Measurements from ENCODE around the gene ADAT1.
A peak's percentile ranks its signal among the peaks of the same experiment; 100 is the strongest.

The ADAT1 gene

GRCh38 chr16:75576384-75576811 is 46.7 kb downstream of the ADAT1 start:
- DNase-seq (ENCODE audit: extremely low read depth in 1 of 2, low read depth in 1 of 2): no peak

DNA sequence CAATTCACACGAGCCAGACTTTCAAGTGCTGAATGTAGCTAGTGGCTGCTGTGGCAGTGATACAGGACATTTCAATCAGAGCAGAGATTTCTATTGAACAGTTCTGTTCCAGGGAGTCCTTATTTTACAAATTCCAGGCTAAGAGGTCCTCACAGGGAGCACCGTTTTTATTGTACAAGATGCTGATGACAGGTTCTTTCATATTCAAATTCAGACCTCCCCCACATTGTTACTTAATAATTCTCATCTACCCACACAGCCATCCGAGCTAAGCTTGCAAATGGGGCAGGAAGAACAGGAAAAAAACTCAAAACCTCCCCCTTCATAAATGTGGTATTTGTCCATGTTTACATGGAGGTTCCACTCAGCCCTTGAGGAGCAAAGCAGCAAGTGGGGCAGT is 47.1 kb downstream of the ADAT1 start:
- no peak for DNase-seq (ENCODE audit: extremely low read depth in 1 of 2, low read depth in 1 of 2)

DNA sequence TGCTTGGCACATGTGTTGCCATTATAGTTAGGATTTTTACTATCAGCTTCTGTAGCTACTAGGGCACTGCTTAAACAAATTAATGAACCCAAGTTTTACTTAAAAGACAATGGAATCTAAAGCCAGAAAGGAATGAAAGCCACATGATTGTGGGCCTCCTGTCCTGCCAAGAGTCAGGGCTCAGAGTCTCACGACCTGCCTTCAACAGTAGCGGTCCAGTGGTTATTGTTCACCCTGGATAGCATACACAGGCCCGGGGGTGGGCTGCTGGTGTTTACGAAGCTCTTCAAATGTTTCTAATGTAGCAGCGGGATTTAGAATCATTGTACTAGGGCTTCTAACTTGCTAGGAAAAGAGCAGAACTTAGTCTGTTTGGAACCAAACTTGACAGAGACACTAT is 49.1 kb downstream of the ADAT1 start:
- no peak for DNase-seq (ENCODE audit: extremely low read depth in 1 of 2, low read depth in 1 of 2)

DNA sequence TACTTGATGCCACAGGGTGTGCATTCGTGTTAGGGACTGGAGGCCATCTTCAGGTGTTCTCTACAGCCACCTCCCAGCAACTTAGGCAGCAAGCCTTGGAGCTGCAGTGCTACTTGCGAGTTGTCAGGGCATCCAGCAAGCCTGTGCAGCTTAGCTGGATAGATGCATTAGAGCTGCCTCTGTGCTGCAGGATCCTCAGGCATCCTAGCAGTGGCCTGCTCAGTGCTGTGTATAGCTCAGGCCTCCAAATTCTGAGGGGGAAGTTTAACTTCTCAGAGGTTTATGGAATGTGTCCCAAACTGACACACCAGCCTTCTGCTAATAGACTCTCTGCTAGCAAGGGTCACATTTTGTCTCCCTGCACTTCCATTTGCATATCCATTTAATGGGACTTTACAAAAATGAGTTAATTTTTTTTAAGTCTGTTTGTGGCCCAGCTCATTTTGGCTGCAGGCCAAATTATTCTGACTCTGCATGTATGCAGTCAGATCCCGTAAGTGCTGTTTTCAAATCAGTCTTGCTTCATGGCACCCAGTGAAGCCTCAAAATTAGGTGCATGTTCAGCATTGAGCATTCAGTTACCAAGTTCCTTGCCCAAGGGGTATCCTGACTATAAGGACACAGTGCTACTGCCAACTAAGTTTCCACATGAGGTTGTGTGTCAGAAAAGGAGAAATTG is 50.1 kb downstream of the ADAT1 start:
- no peak for DNase-seq (ENCODE audit: extremely low read depth in 1 of 2, low read depth in 1 of 2)

GRCh38 chr16:75570396-75571065 is 52.5 kb downstream of the ADAT1 start:
- no peak for DNase-seq (ENCODE audit: extremely low read depth in 1 of 2, low read depth in 1 of 2)

- no peak for DNase-seq (ENCODE audit: extremely low read depth in 1 of 2, low read depth in 1 of 2)
Measured at GRCh38 chr16:75567911-75568310, 55.2 kb downstream of the ADAT1 start.

- DNase-seq (ENCODE audit: extremely low read depth in 1 of 2, low read depth in 1 of 2): no peak
Measured at GRCh38 chr16:75566758-75567255, 56.3 kb downstream of the ADAT1 start.

- peak; percentile 68 to 77 for DNase-seq (ENCODE audit: extremely low read depth in 1 of 2, low read depth in 1 of 2)
Measured at GRCh38 chr16:75566040-75566757, 56.9 kb downstream of the ADAT1 start, which contains the start of gene GABARAPL2. GABARAPL2 (plus strand) TSS chr16:75566379; CDS start chr16:75566487, 108 bp downstream.

- no peak for DNase-seq (ENCODE audit: extremely low read depth in 1 of 2, low read depth in 1 of 2)
Measured at GRCh38 chr16:75565640-75566039, 57.4 kb downstream of the ADAT1 start.

DNA sequence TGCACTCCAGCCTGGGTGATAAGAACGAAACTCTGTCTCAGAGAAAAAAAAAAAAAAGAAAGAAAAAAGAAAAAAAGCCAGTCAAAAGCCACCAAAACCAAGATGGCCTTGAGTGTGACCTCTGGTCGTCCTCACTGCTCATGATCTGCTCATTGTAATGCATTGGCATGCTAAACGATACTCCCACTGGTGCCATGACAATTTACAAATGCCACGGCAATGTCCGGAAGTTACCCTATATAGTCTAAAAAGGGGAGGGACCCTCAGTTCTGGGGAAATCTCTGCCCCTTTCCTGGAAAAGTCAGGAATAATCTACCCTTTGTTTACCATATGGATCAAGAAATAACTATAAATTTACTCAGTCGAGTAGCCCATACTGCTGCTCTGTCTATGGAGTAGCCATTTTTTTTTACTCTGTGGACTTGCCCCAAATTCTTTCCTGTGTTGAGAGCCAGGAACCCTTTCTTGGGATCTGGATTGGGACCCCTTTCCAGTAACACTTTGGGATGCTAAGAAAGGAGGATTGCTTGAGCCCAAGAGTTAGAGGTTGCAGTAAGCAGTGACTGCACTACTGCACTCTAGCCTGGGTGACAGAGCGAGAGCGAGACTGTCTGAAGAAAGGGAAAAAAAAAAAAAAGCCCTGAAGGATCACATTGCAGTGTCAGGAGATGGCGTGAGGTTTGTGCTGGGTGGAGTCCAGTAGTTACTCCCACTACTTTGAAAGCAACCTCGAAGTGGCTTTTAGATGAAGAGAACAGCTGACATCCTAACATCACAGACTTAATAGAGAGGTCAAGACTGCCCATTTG is 63.3 kb downstream of the ADAT1 start:
- no peak for DNase-seq (ENCODE audit: extremely low read depth in 1 of 2, low read depth in 1 of 2)

DNA sequence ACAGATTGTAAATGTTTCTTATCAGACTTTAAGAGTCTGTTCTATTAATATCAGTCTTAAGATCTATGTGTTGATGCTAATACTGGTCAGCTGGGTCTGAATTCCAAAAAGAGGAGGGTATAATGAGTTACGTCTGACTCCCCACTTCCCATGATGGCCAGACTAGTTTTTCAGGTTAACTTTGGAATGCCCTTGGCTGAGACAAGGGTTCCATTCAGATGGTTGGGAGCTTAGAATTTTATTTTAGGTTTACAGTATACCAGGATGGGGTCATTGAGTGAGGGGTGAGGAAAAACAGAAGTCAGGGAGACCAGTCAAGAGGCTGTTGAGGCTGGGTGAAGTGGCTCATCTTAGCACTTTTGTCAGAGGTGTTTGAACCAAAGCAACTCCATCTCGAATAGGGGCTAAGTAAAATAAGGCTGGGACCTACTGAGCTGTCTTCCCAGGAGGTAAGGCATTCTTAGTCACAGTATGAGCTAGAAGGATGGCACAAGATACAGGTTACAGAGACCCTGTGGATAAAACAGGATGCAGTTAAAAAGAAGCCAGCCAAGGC is 64.2 kb downstream of the ADAT1 start:
- DNase-seq (ENCODE audit: extremely low read depth in 1 of 2, low read depth in 1 of 2): no peak

- DNase-seq (ENCODE audit: extremely low read depth in 1 of 2, low read depth in 1 of 2): no peak
Measured at GRCh38 chr16:75556431-75556950, 66.6 kb downstream of the ADAT1 start.

DNA sequence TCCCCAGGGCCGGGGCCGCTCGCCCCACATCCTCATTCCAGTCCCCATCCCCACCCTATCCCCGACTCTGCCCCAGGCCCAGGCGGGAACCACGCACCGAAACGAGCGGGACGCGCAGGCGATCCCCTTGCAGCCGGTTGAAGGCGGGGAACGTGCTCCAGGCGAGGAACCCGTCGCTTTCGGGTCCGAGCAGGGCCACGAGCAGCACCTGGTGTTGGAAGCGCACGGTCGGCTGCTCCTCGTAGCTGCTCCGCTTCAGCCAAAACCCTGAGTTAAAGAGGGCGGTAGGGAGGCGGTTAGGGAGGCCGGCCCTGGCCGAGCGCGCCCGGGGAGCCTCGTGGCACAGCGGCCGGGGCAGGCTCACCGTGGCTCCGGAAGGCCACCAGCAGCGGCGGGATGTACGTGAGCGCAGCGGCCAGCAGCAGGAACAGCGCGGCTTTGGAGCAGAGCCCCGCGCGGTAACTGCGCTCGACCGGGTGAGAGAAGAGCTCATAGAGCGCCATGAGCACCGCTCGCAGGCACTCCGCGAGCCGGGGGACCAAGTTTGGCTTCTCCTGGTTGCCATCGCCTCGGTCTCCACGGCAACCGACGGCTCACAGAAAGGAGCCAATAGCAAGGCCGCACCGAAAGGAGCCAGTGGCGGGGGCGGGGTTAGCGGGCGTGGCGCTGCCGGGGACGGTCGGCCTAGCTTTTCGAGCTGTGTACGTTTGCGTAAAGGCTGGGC is 67.2 kb downstream of the ADAT1 start, which contains the start of gene TMEM231:
TMEM231 (minus strand) TSS at position 546 of the 724 bp plus-strand sequence; CDS start at position 503, 43 bp downstream.
- peak; percentile 91 to 97 for DNase-seq (ENCODE audit: extremely low read depth in 1 of 2, low read depth in 1 of 2)

GRCh38 chr16:75555213-75555706 is 67.8 kb downstream of the ADAT1 start:
- no peak for DNase-seq (ENCODE audit: extremely low read depth in 1 of 2, low read depth in 1 of 2)

GRCh38 chr16:75552951-75553350 is 70.1 kb downstream of the ADAT1 start:
- DNase-seq (ENCODE audit: extremely low read depth in 1 of 2, low read depth in 1 of 2): no peak

- DNase-seq (ENCODE audit: extremely low read depth in 1 of 2, low read depth in 1 of 2): no peak
Measured at GRCh38 chr16:75550211-75550662, 72.8 kb downstream of the ADAT1 start.
